Breast epithelium (tissue), 4 donors: ENCODE results near the gene XK. TPM values are rescaled to one million over a fixed set of nuclear protein-coding genes. Genes with fewer than 3 reads are reported as not detected.
A peak's percentile ranks its signal among the peaks of the same experiment; 100 is the strongest.

Source experiments
- DNase-seq, 2 donors: peaks; one replicate each; pipeline ENCODE4 v3.0.0-alpha.2; 2019; ENCODE audit warnings: low spot score in 2 of 2
- H3K27ac ChIP-seq, 2 donors: fragments of 200-600 bp; sonication (generic) in 1 of 2; one replicate each; pipeline ENCODE4 v1.5.1; 2016 to 2019; ENCODE audit warnings: mild to moderate bottlenecking in 1 of 2
- H3K27me3 ChIP-seq, 2 donors: fragments of 200-600 bp; sonication (generic) in 1 of 2; one replicate each; pipeline versions ENCODE4 v1.5.1 to v1.6.0; 2017 to 2019; ENCODE audit warnings: control low read depth in 1 of 2, mild to moderate bottlenecking in 1 of 2
- H3K36me3 ChIP-seq: fragments of 200-600 bp; one replicate; pipeline ENCODE4 v1.5.1; 2019
- H3K4me1 ChIP-seq, 2 donors: fragments of 200-600 bp; sonication (generic); one replicate each; pipeline ENCODE4 v1.5.1; 2016 to 2019; ENCODE audit warnings: control low read depth in 1 of 2
- H3K4me3 ChIP-seq, 3 donors: fragments of 200-600 bp; sonication (generic); 1 replicate in 2 of 3; 2 replicates in 1 of 3; pipeline ENCODE4 v1.5.1; 2016 to 2019; ENCODE audit warnings: mild to moderate bottlenecking in 3 of 3, moderate library complexity in 2 of 3
- H3K9me3 ChIP-seq, 2 donors: fragments of 200-600 bp; sonication (generic) in 1 of 2; one replicate each; pipeline ENCODE4 v1.5.1; 2016 to 2019; ENCODE audit warnings: control low read depth in 1 of 2
- POLR2A ChIP-seq: fragments of 450-650 bp; IDR thresholded peaks from one replicate; pipeline ENCODE4 v1.6.1; 2016; ENCODE audit warnings: antibody characterized with exemption, mild to moderate bottlenecking, moderate library complexity
- POLR2AphosphoS5 ChIP-seq, 3 donors: sonication (generic); formaldehyde crosslinking; IDR thresholded peaks; one replicate each; pipeline ENCODE4 v1.6.1; 2017; ENCODE audit warnings: antibody characterized with exemption in 3 of 3
- intact Hi-C: fragments of 100-400 bp; cut with DNase I; formaldehyde crosslinking; loops from one replicate; pipeline ENCODE4 v1.15.1; 2023; ENCODE audit warnings: low total_unique reads
- total RNA-seq, 3 donors: library from RNA; depleted of rRNA; stranded (reverse); fragments of >200 nt; gene quantifications; one replicate each; pipeline ENCODE4 v1.1.0, GENCODE V29; 2016
- TF ChIP-seq, protein P1 (sequence below), 3 donors: fragments of 450-650 bp; IDR thresholded peaks; one replicate each; pipeline ENCODE4 v1.5.1; 2016 to 2017; ENCODE audit warnings: antibody characterized with exemption in 3 of 3, mild to moderate bottlenecking in 3 of 3, moderate library complexity in 3 of 3

XK gene
- total RNA-seq, 3 donors from 2014 or later = under 0.01 to 0.88 (median 0.66) TPM

- TF ChIP-seq, protein P1, sequence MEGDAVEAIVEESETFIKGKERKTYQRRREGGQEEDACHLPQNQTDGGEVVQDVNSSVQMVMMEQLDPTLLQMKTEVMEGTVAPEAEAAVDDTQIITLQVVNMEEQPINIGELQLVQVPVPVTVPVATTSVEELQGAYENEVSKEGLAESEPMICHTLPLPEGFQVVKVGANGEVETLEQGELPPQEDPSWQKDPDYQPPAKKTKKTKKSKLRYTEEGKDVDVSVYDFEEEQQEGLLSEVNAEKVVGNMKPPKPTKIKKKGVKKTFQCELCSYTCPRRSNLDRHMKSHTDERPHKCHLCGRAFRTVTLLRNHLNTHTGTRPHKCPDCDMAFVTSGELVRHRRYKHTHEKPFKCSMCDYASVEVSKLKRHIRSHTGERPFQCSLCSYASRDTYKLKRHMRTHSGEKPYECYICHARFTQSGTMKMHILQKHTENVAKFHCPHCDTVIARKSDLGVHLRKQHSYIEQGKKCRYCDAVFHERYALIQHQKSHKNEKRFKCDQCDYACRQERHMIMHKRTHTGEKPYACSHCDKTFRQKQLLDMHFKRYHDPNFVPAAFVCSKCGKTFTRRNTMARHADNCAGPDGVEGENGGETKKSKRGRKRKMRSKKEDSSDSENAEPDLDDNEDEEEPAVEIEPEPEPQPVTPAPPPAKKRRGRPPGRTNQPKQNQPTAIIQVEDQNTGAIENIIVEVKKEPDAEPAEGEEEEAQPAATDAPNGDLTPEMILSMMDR (IDR thresholded peaks at IDR 0.05) = no peak
- TF ChIP-seq POLR2A = no peak
- no peak for TF ChIP-seq POLR2AphosphoS5 (IDR thresholded peaks at IDR 0.05)
- no peak overlapping the region for H3K27ac ChIP-seq
Observed at GRCh38 chrX:37686369-37686995, 891 bp downstream of the XK start.

DNA sequence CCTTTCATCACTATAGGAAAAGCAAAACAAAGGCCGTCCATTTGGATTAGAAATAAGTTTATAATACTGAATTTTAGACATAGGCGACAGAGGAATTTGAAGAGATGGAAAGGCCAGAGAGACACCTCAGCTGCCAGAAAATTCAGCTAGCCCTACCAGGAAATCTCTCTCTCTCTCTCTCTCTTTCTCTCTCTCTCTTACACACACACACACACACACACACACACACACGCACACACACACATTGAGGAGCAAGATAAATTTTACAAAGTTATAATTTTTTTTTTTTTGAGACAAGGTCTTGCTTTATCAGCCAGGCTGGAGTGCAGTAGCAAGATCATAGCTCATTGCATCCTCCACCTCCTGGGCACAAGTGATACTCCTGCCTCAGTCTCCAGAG is 1.4 kb downstream of the XK start:
- Histone ChIP-seq H3K27me3 (peaks cover 0 to 27% of the 10 kb centered on the region in 2 donors), H3K4me3 (no peak overlapping the region), H3K4me1 (no peaks in the 10 kb centered on the region), H3K27ac (no peak overlapping the region), H3K9me3 (no peaks in the 10 kb centered on the region), H3K36me3 (no peaks in the 10 kb centered on the region)
- TF ChIP-seq, protein P1 (IDR thresholded peaks at IDR 0.05) = no peak
- no peak for TF ChIP-seq POLR2AphosphoS5 (IDR thresholded peaks at IDR 0.05)
- intact Hi-C loops = no loop called here
- no peak for DNase-seq

More at GRCh38 chrX:37686369-37686995, 891 bp downstream of the XK start:
- no peak for DNase-seq
- intact Hi-C loops = no loop called here
- no peaks in the 10 kb centered on the region for H3K9me3 ChIP-seq
- H3K27me3 ChIP-seq = peaks cover 0 to 26% of the 10 kb centered on the region in 2 donors
- H3K4me1 ChIP-seq = no peaks in the 10 kb centered on the region
- peak overlapping the region in 2 of 3 donors; percentile 51 to 68 for H3K4me3 ChIP-seq
- no peaks in the 10 kb centered on the region for H3K36me3 ChIP-seq

DNA sequence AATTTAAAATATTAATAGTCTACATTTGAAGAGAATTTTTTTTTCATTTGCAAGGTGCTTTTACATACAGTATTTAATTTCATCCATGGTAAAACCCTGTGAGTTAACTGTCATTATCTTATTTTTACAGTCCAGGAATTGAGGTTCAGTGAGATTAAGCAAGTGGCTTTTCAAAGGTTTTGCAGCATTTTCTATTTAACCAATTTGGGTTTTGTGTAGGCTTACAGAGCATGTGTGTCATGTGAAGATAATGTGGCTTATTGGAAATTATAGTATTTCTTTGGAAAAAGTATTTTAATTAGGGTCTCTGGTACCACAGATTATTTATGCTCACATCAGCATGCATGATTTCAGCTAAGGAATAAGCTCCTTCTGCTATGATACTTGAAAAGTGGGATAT is 4.5 kb downstream of the XK start:
- no peak overlapping the region for H3K4me3 ChIP-seq
- no peaks in the 10 kb centered on the region for H3K36me3 ChIP-seq
- peaks cover 0 to 37% of the 10 kb centered on the region in 2 donors for H3K27me3 ChIP-seq
- H3K4me1 ChIP-seq = no peaks in the 10 kb centered on the region
- DNase-seq = no peak
- intact Hi-C loops = no loop called here
- TF ChIP-seq POLR2A = no peak
- TF ChIP-seq POLR2AphosphoS5 (IDR thresholded peaks at IDR 0.05) = no peak
- TF ChIP-seq, protein P1 (IDR thresholded peaks at IDR 0.05) = no peak
- H3K27ac ChIP-seq = no peak overlapping the region
- no peaks in the 10 kb centered on the region for H3K9me3 ChIP-seq

DNA sequence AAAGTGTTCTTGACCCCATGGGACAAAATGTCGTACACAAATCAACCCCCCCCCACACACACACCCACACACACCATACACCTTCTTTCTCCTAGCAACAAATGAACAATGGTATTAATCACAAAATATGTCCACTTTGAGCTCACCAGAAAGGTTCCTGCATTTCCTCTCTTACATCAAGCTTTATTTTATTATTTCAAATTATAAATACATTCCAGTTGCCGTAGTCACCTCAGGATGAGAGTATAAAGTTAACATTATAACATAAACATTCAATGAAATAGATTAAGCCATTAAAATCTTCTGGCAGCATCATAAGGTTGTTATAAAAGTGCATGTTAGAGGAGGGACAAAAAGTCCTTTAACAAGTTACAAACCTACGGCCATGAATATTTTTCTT is 7.3 kb downstream of the XK start:
- peaks cover 0 to 36% of the 10 kb centered on the region in 2 donors for H3K27me3 ChIP-seq
- no peaks in the 10 kb centered on the region for H3K9me3 ChIP-seq
- no peak overlapping the region for H3K27ac ChIP-seq
- no peak overlapping the region for H3K4me3 ChIP-seq
- no peak for DNase-seq
- no peaks in the 10 kb centered on the region for H3K4me1 ChIP-seq
- no peaks in the 10 kb centered on the region for H3K36me3 ChIP-seq
- intact Hi-C loops = no loop called here
- TF ChIP-seq, protein P1 (IDR thresholded peaks at IDR 0.05) = no peak
- TF ChIP-seq POLR2AphosphoS5 (IDR thresholded peaks at IDR 0.05) = no peak
- TF ChIP-seq POLR2A = no peak

DNA sequence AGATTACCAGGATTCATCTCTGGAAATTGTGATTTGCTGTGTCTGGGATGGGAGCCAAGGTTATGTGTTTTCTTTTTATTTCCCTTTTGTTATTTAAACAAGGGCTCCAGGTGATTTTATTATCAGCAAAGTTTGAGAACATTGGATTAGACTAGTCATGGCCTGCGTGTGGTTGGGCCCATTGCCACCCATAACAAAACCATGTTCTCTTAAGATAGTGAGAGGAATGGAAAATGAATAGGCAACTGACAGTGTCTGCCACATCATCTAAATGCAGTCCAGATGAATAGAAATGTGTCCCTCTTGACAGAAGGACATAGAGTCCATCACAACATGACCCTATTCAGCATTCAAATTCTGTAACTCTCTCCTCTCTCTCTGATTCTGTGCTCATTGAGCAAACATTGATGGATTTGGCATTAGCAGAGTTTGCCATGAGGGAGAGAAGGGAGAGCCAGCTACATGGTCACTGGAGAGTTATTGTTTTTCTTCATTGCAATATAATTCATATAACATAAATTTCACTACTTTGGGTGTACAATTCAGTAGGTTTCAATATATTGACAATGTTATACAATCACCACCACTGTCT is 11.7 kb downstream of the XK start:
- TF ChIP-seq POLR2AphosphoS5 (IDR thresholded peaks at IDR 0.05) = no peak
- TF ChIP-seq POLR2A = no peak
- TF ChIP-seq, protein P1 (IDR thresholded peaks at IDR 0.05) = no peak
- no peak overlapping the region for H3K27ac ChIP-seq
- no peaks in the 10 kb centered on the region for H3K9me3 ChIP-seq

More for the DNA sequence above, 11.7 kb downstream of the XK start:
- H3K4me3 ChIP-seq = no peak overlapping the region
- H3K27me3 ChIP-seq = peaks cover 0 to 44% of the 10 kb centered on the region in 2 donors
- no peaks in the 10 kb centered on the region for H3K4me1 ChIP-seq
- H3K36me3 ChIP-seq = no peaks in the 10 kb centered on the region
- no peak for DNase-seq
- intact Hi-C loops = no loop called here
